Measurements from ENCODE around the gene EML5.

Gene EML5

GRCh38 chr14:88607829-88608228, 184.9 kb downstream of the EML5 start:
- H3K4me3 ChIP-seq (replicated peaks in 1 of 2; ENCODE audit: low read depth in 2 of 2, low read length in 2 of 2) = no peak overlapping the region
- no peak for DNase-seq (ENCODE audit: low read depth in 2 of 2)
- TF ChIP-seq CTCF (IDR thresholded peaks at IDR 0.05; ENCODE audit: low read depth, low read length) = no peak

- DNase-seq (ENCODE audit: low read depth in 2 of 2) = peak in 1 of 2 donors; percentile 44
- no peak for TF ChIP-seq CTCF (IDR thresholded peaks at IDR 0.05; ENCODE audit: low read depth, low read length)
Measured at GRCh38 chr14:88605594-88605993, 187.2 kb downstream of the EML5 start.

GRCh38 chr14:88604212-88604611, 188.5 kb downstream of the EML5 start:
- no peak for TF ChIP-seq CTCF (IDR thresholded peaks at IDR 0.05; ENCODE audit: low read depth, low read length)
- no peak for DNase-seq (ENCODE audit: low read depth in 2 of 2)
- no peak overlapping the region for H3K4me3 ChIP-seq (replicated peaks in 1 of 2; ENCODE audit: low read depth in 2 of 2, low read length in 2 of 2)

More at GRCh38 chr14:88605594-88605993, 187.2 kb downstream of the EML5 start:
- no peak overlapping the region for H3K4me3 ChIP-seq (replicated peaks in 1 of 2; ENCODE audit: low read depth in 2 of 2, low read length in 2 of 2)

GRCh38 chr14:88599761-88600439, 192.9 kb downstream of the EML5 start:
- DNase-seq (ENCODE audit: low read depth in 2 of 2) = no peak

GRCh38 chr14:88599326-88599725, 193.4 kb downstream of the EML5 start:
- no peak for TF ChIP-seq CTCF (IDR thresholded peaks at IDR 0.05; ENCODE audit: low read depth, low read length)
- H3K4me3 ChIP-seq (replicated peaks in 1 of 2; ENCODE audit: low read depth in 2 of 2, low read length in 2 of 2) = no peak overlapping the region
- no peak for DNase-seq (ENCODE audit: low read depth in 2 of 2)

More at GRCh38 chr14:88599761-88600439, 192.9 kb downstream of the EML5 start:
- TF ChIP-seq CTCF (IDR thresholded peaks at IDR 0.05; ENCODE audit: low read depth, low read length) = no peak
- H3K4me3 ChIP-seq (replicated peaks in 1 of 2; ENCODE audit: low read depth in 2 of 2, low read length in 2 of 2) = no peak overlapping the region

DNA sequence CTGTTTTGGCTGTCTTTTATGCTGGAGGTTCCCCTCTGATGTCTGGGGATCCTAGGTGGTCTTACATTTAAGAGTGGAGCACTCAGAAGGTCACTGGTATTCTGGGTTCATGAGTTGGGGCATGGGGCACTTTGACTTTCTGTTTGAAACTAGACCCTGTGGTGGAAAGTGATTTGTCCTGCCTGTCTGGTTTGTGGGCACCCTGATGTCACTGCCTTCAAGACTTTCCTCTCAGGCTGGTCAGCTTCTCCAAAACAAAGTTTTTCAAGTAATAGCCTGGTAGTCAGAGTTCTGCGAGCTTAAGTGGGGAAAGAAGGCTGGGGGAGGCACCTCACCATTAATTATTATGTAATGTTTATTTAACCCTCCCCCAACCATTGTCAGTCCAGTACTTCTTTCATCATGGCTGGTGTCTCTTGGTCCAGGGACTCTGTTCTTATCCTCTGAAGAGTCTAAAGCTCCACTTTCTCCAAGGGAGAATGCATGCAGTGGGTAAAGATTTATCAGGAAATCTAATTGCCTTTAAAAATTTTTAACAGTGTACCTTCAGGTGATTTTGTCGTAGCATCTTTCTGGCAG, 194.6 kb downstream of the EML5 start:
- TF ChIP-seq CTCF (IDR thresholded peaks at IDR 0.05; ENCODE audit: low read depth, low read length) = no peak
- no peak overlapping the region for H3K4me3 ChIP-seq (replicated peaks in 1 of 2; ENCODE audit: low read depth in 2 of 2, low read length in 2 of 2)
- DNase-seq (ENCODE audit: low read depth in 2 of 2) = no peak
